ENCODE measurements around the gene COL20A1.

The COL20A1 gene

DNA sequence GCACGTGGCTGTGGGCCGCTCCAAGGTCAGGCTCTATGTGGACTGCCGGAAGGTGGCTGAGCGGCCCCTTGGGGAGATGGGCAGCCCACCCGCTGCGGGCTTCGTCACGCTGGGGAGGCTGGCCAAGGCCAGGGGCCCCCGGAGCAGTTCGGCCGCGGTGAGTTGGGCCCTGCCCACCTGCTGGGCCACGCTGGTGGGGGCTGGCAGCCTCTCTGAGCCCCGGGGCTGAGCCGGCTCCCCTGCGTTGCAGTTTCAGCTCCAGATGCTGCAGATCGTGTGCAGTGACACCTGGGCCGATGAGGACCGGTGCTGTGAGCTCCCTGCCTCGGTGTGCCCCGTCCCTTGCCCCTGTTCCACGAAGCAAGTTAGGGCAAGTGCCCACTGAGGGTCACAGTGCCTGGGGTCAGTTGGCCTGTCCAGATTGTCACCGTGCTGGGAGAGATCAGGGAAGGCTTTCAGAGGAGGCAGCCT lies 27.1 kb downstream of the COL20A1 start:
- TF ChIP-seq, protein P1, sequence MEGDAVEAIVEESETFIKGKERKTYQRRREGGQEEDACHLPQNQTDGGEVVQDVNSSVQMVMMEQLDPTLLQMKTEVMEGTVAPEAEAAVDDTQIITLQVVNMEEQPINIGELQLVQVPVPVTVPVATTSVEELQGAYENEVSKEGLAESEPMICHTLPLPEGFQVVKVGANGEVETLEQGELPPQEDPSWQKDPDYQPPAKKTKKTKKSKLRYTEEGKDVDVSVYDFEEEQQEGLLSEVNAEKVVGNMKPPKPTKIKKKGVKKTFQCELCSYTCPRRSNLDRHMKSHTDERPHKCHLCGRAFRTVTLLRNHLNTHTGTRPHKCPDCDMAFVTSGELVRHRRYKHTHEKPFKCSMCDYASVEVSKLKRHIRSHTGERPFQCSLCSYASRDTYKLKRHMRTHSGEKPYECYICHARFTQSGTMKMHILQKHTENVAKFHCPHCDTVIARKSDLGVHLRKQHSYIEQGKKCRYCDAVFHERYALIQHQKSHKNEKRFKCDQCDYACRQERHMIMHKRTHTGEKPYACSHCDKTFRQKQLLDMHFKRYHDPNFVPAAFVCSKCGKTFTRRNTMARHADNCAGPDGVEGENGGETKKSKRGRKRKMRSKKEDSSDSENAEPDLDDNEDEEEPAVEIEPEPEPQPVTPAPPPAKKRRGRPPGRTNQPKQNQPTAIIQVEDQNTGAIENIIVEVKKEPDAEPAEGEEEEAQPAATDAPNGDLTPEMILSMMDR (IDR thresholded peaks at IDR 0.05), result no peak
- TF ChIP-seq ZFX (IDR thresholded peaks at IDR 0.05; ENCODE audit: borderline replicate concordance), result no peak
- H3K27ac ChIP-seq, result no peak overlapping the region

GRCh38 chr20:63320616-63321147 lies 27.7 kb downstream of the COL20A1 start:
- no peak for TF ChIP-seq ZFX (IDR thresholded peaks at IDR 0.05; ENCODE audit: borderline replicate concordance)
- TF ChIP-seq, protein P1 (IDR thresholded peaks at IDR 0.05), result no peak
- no peak overlapping the region for H3K27ac ChIP-seq

DNA sequence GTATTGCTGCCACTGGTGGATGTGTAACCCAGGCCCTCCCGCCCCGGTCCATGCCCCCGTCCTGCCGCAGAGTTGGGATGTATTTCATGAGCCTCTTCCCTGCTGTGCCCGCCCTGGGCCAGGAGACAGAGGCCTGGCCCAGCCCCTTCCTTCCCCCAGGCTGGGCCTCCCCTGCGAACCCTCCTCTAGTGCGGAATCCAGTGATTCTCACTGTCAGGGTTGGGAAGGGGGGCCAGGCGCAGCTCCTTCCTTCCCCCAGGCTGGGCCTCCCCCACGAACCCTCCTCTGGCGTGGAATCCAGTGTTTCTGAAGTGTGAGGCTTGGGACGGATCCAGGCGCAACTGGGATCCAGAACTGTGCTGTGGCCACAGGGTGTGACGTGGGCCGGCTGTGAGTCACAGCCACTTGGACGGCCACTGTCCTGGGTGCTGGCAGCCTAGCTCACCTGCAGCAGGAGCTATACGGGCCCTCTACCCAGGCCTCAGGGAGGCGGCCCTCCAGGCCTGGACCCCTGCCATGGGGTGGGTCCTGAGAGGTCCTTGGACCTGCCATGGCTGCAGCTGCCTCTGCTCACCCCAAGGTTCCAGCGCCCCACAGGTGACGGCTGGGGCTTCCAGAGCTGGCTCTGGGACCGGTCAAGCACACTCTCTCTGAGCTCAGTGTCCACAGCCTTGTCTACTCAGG lies 28.3 kb downstream of the COL20A1 start:
- no peak for TF ChIP-seq ZFX (IDR thresholded peaks at IDR 0.05; ENCODE audit: borderline replicate concordance)
- TF ChIP-seq, protein P1 (IDR thresholded peaks at IDR 0.05), result no peak
- H3K27ac ChIP-seq, result no peak overlapping the region

GRCh38 chr20:63322146-63322932 lies 29.4 kb downstream of the COL20A1 start:
- no peak for TF ChIP-seq ZFX (IDR thresholded peaks at IDR 0.05; ENCODE audit: borderline replicate concordance)
- TF ChIP-seq, protein P1 (IDR thresholded peaks at IDR 0.05), result no peak
- H3K27ac ChIP-seq, result no peak overlapping the region

DNA sequence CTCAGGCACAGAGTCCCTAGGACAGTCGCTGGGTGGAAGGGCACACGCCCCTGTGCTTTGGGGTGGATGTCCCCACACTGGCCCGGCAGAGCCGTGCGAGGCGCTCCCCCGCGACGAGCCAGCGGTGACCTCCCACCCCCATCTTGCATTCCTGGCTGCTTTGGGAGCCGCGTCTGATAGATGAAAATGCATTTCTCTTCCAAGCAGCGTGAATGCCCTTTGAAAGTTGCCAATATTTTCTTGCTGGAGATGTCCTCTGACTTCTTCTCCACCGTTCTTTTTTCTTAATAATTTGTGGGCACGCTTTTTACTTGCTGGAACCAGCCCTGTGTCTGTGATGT lies 29.9 kb downstream of the COL20A1 start:
- no peak overlapping the region for H3K27ac ChIP-seq
- TF ChIP-seq, protein P1 (IDR thresholded peaks at IDR 0.05), result no peak
- TF ChIP-seq ZFX (IDR thresholded peaks at IDR 0.05; ENCODE audit: borderline replicate concordance), result no peak

- H3K27ac ChIP-seq, result no peak overlapping the region
- TF ChIP-seq, protein P1 (IDR thresholded peaks at IDR 0.05), result peak; percentile 44
- TF ChIP-seq ZFX (IDR thresholded peaks at IDR 0.05; ENCODE audit: borderline replicate concordance), result no peak
Observed at GRCh38 chr20:63323357-63323981, 30.5 kb downstream of the COL20A1 start.

All from 22Rv1 (cell line).